Measurements from ENCODE around the gene LYRM1. TPM values are rescaled to one million over a fixed set of nuclear protein-coding genes. Genes with fewer than 3 reads are reported as not detected.

Gene LYRM1
- polyA plus RNA-seq, 1 experiment: 19.3 TPM

GRCh38 chr16:20918486-20919239 is 18.1 kb downstream of the LYRM1 start:
- TF ChIP-seq CTCF (IDR thresholded peaks at IDR 0.05; ENCODE audit: insufficient read depth, low read depth, low read length): no peak
- Histone ChIP-seq H3K4me3 (ENCODE audit: low read depth, low read length) (no peak overlapping the region), H3K27me3 (ENCODE audit: control insufficient read depth, insufficient read depth, low read length) (no peaks in the 10 kb centered on the region), H3K36me3 (ENCODE audit: control insufficient read depth, insufficient read depth, low read length) (peaks cover 2% of the 10 kb centered on the region; the same call in 1 of the 2 replicates)
- POLR2A ChIA-PET: no interaction called here
- DNase-seq (ENCODE audit: low read depth): no peak
- CTCF ChIA-PET: interaction anchor here (0.7 to 1.5 kb wide), 5 partner anchors 10 to 166 kb away, joined by 3 to 4 read pairs (median 3); no protein-coding TSS in a partner anchor

GRCh38 chr16:20920091-20920490 is 19.5 kb downstream of the LYRM1 start:
- Histone ChIP-seq H3K27me3 (ENCODE audit: control insufficient read depth, insufficient read depth, low read length) (no peaks in the 10 kb centered on the region), H3K36me3 (ENCODE audit: control insufficient read depth, insufficient read depth, low read length) (peaks cover 2% of the 10 kb centered on the region; the same call in 1 of the 2 replicates), H3K4me3 (ENCODE audit: low read depth, low read length) (no peak overlapping the region)
- ChIA-PET CTCF (no interaction called here), POLR2A (interaction anchor here (1.1 kb wide), 1 partner anchor 9 kb away, joined by 4 read pairs; no protein-coding TSS in a partner anchor)
- no peak for TF ChIP-seq CTCF (IDR thresholded peaks at IDR 0.05; ENCODE audit: insufficient read depth, low read depth, low read length)
- no peak for DNase-seq (ENCODE audit: low read depth)

GRCh38 chr16:20920799-20921198 is 20.2 kb downstream of the LYRM1 start:
- ChIA-PET POLR2A (interaction anchor here (0.6 kb wide), 1 partner anchor 177 kb away, joined by 3 read pairs; no protein-coding TSS in a partner anchor), CTCF (interaction anchor here (0.7 kb wide), 1 partner anchor 11 kb away, joined by 3 read pairs; no protein-coding TSS in a partner anchor)
- H3K27me3 ChIP-seq (ENCODE audit: control insufficient read depth, insufficient read depth, low read length): no peaks in the 10 kb centered on the region
- H3K36me3 ChIP-seq (ENCODE audit: control insufficient read depth, insufficient read depth, low read length): peaks cover 2% of the 10 kb centered on the region
- H3K4me3 ChIP-seq (ENCODE audit: low read depth, low read length): no peak overlapping the region
- TF ChIP-seq CTCF (IDR thresholded peaks at IDR 0.05; ENCODE audit: insufficient read depth, low read depth, low read length): no peak
- no peak for DNase-seq (ENCODE audit: low read depth)

- no peak for DNase-seq (ENCODE audit: low read depth)
- POLR2A ChIA-PET: no interaction called here
- no peak for TF ChIP-seq CTCF (IDR thresholded peaks at IDR 0.05; ENCODE audit: insufficient read depth, low read depth, low read length)
- Histone ChIP-seq H3K27me3 (ENCODE audit: control insufficient read depth, insufficient read depth, low read length) (no peaks in the 10 kb centered on the region), H3K36me3 (ENCODE audit: control insufficient read depth, insufficient read depth, low read length) (peaks cover 2% of the 10 kb centered on the region; the same call in 1 of the 2 replicates), H3K4me3 (ENCODE audit: low read depth, low read length) (no peak overlapping the region)
- CTCF ChIA-PET: no interaction called here
Observed at GRCh38 chr16:20923876-20924275, 23.3 kb downstream of the LYRM1 start.

- no peak overlapping the region for H3K4me3 ChIP-seq (ENCODE audit: low read depth, low read length)
- ChIA-PET CTCF (no interaction called here), POLR2A (no interaction called here)
- DNase-seq (ENCODE audit: low read depth): no peak
- no peaks in the 10 kb centered on the region for H3K27me3 ChIP-seq (ENCODE audit: control insufficient read depth, insufficient read depth, low read length)
- H3K36me3 ChIP-seq (ENCODE audit: control insufficient read depth, insufficient read depth, low read length): peaks cover 2% of the 10 kb centered on the region; the same call in 1 of the 2 replicates
- TF ChIP-seq CTCF (IDR thresholded peaks at IDR 0.05; ENCODE audit: insufficient read depth, low read depth, low read length): no peak
Observed at GRCh38 chr16:20925751-20926150, 25.2 kb downstream of the LYRM1 start.
